ENCODE measurements around the gene GJB5. TPM values are rescaled to one million over a fixed set of nuclear protein-coding genes. Genes with fewer than 3 reads are reported as not detected.
"Not testable (repeated sequence)": the region's sequence is repeated elsewhere in the genome, so short reads cannot be mapped to it uniquely, and the experiment has no call there.

GJB5 gene
- polyA plus RNA-seq, 1 of the 3 experiments (the other 2 are of a cell fraction): not detected

DNA sequence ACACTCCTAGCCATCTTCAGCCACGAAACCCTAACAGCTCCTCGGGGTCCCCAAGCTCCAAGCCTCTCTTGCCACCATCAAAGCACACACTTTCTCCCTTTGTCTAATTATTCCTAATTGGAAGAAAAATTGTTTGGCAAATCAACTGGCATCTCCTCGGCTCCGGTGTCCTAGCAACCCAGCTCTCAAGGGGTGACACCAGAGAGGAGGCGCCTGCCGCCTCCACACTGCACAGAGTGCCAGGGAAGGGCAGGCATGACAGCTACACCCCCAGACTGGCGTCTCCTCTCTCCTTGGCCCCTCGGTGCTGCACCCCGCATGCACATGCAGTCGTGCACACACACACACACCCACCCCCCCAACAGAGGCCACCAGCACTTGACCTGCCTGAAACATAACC, 18.2 kb upstream of the GJB5 start:
- ChIA-PET POLR2A (no interaction called here), CTCF (interaction anchor here (0.9 to 1.2 kb wide), 2 partner anchors 277 to 574 kb away, joined by 3 read pairs; no protein-coding TSS in a partner anchor)
- Histone ChIP-seq H3K9me2 (no peaks in the 10 kb centered on the region), H3K9me3 (no peaks in the 10 kb centered on the region), H3K9ac (no peak overlapping the region), H3F3A (replicated peaks; ENCODE audit: insufficient read depth) (no peaks in the 10 kb centered on the region), H3K4me2 (no peak overlapping the region), H3K27ac (ENCODE audit: low read depth in 2 of 2, low read length in 1 of 2) (no peak overlapping the region), H3K27me3 (ENCODE audit: insufficient read depth) (no peaks in the 10 kb centered on the region), H2AFZ (ENCODE audit: low read depth) (no peak overlapping the region), H3K79me2 (ENCODE audit: insufficient read depth) (no peaks in the 10 kb centered on the region), H4K20me1 (ENCODE audit: insufficient read depth) (no peaks in the 10 kb centered on the region), H3K4me1 (ENCODE audit: control insufficient read depth in 1 of 2, insufficient read depth in 2 of 2, low read depth in 1 of 2, low read length in 1 of 2) (peaks cover 0 to 5% of the 10 kb centered on the region in 2 experiments; a peak in 1 of 4 replicates), H3K36me3 (replicated peaks in 1 of 2; ENCODE audit: control insufficient read depth in 1 of 2, insufficient read depth in 2 of 2, low read length in 1 of 2) (no peaks in the 10 kb centered on the region), H3K4me3 (ENCODE audit: low read depth in 2 of 2, low read length in 1 of 2) (no peak overlapping the region)
- 35% methylated on average over 4 of the region's 10 CpGs for WGBS (ENCODE audit: low lambda C conversion rate)
- TF ChIP-seq SIN3A (IDR thresholded peaks at IDR 0.05; ENCODE audit: borderline replicate concordance, low read depth, low read length): no peak
- TF ChIP-seq, protein P1, sequence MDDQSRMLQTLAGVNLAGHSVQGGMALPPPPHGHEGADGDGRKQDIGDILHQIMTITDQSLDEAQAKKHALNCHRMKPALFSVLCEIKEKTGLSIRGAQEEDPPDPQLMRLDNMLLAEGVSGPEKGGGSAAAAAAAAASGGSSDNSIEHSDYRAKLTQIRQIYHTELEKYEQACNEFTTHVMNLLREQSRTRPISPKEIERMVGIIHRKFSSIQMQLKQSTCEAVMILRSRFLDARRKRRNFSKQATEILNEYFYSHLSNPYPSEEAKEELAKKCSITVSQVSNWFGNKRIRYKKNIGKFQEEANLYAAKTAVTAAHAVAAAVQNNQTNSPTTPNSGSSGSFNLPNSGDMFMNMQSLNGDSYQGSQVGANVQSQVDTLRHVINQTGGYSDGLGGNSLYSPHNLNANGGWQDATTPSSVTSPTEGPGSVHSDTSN (IDR thresholded peaks at IDR 0.05): no peak
- no peak for DNase-seq

DNA sequence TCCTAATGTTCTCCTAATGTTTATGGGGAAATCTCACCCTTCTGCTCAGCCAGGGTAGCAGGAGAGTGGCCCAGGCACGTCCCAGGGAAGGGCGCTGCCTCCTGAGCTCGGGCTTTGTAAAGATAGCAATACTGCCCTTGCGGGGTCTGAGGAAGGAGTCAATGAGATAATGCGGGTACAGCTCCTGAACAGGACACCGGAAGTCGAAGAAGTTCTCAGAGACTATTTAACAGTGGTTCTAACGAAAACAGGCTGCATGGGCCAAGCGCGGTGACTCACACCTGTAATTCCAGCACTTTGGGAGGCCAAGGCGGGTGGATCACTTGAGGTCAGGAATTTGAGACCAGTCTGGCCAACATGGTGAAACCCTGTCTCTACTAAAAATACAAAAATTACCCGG, 17.6 kb upstream of the GJB5 start:
- H3K9me3 ChIP-seq; H3K9ac ChIP-seq; H2AFZ ChIP-seq (ENCODE audit: low read depth); H3K27me3 ChIP-seq (ENCODE audit: insufficient read depth); H4K20me1 ChIP-seq (ENCODE audit: insufficient read depth); H3K9me2 ChIP-seq; H3F3A ChIP-seq (replicated peaks; ENCODE audit: insufficient read depth); H3K27ac ChIP-seq (ENCODE audit: low read depth in 2 of 2, low read length in 1 of 2); H3K4me3 ChIP-seq (ENCODE audit: low read depth in 2 of 2, low read length in 1 of 2); H3K36me3 ChIP-seq (replicated peaks in 1 of 2; ENCODE audit: control insufficient read depth in 1 of 2, insufficient read depth in 2 of 2, low read length in 1 of 2); H3K4me2 ChIP-seq; POLR2A ChIA-PET; H3K4me1 ChIP-seq (ENCODE audit: control insufficient read depth in 1 of 2, insufficient read depth in 2 of 2, low read depth in 1 of 2, low read length in 1 of 2); DNase-seq; H3K79me2 ChIP-seq (ENCODE audit: insufficient read depth): not testable (repeated sequence)
- CTCF ChIA-PET: interaction anchor here (0.9 to 1.2 kb wide), 2 partner anchors 277 to 574 kb away, joined by 3 read pairs; no protein-coding TSS in a partner anchor
- WGBS (ENCODE audit: low lambda C conversion rate): 62% methylated on average over 12 of the region's 12 CpGs

- no peak overlapping the region for H3K4me2 ChIP-seq
- H3K27ac ChIP-seq (ENCODE audit: low read depth in 2 of 2, low read length in 1 of 2): no peak overlapping the region
- no peaks in the 10 kb centered on the region for H3F3A ChIP-seq (replicated peaks; ENCODE audit: insufficient read depth)
- no peak for DNase-seq
- no peaks in the 10 kb centered on the region for H3K9me3 ChIP-seq
- no peak overlapping the region for H3K9ac ChIP-seq
- H2AFZ ChIP-seq (ENCODE audit: low read depth): no peak overlapping the region
- no peaks in the 10 kb centered on the region for H4K20me1 ChIP-seq (ENCODE audit: insufficient read depth)
- POLR2A ChIA-PET: no interaction called here
- H3K79me2 ChIP-seq (ENCODE audit: insufficient read depth): no peaks in the 10 kb centered on the region
- H3K27me3 ChIP-seq (ENCODE audit: insufficient read depth): no peaks in the 10 kb centered on the region
- no peaks in the 10 kb centered on the region for H3K36me3 ChIP-seq (replicated peaks in 1 of 2; ENCODE audit: control insufficient read depth in 1 of 2, insufficient read depth in 2 of 2, low read length in 1 of 2)
- CTCF ChIA-PET: interaction anchor here (0.9 to 2.6 kb wide), 10 partner anchors 9 to 1107 kb away, joined by 3 to 11 read pairs (median 4); no protein-coding TSS in a partner anchor
- H3K4me1 ChIP-seq (ENCODE audit: control insufficient read depth in 1 of 2, insufficient read depth in 2 of 2, low read depth in 1 of 2, low read length in 1 of 2): peaks cover 0 to 8% of the 10 kb centered on the region in 2 experiments; a peak in 1 of 4 replicates
- H3K9me2 ChIP-seq: no peaks in the 10 kb centered on the region
- WGBS (ENCODE audit: low lambda C conversion rate): 52% methylated on average over 2 of the region's 3 CpGs
- no peak overlapping the region for H3K4me3 ChIP-seq (ENCODE audit: low read depth in 2 of 2, low read length in 1 of 2)
- TF ChIP-seq ZBTB33 (IDR thresholded peaks at IDR 0.05; ENCODE audit: borderline replicate concordance, low read depth): no peak
- no peak for TF ChIP-seq FOSL2 (IDR thresholded peaks at IDR 0.05; ENCODE audit: borderline replicate concordance, low read depth)
- TF ChIP-seq MAX (IDR thresholded peaks at IDR 0.05; ENCODE audit: low read depth): no peak
- no peak for TF ChIP-seq GATA2 (CRISPR knock-in tag; IDR thresholded peaks at IDR 0.05)
- TF ChIP-seq RCOR1 (IDR thresholded peaks at IDR 0.05; ENCODE audit: low read length): no peak
- TF ChIP-seq USF1 (IDR thresholded peaks at IDR 0.05; ENCODE audit: borderline replicate concordance, low read depth): no peak
- no peak for TF ChIP-seq MXI1 (IDR thresholded peaks at IDR 0.05; ENCODE audit: low read depth, low read length)
- no peak for TF ChIP-seq SMC3 (IDR thresholded peaks at IDR 0.05; ENCODE audit: low read depth, low read length)
- TF ChIP-seq RXRA (IDR thresholded peaks at IDR 0.05; ENCODE audit: borderline replicate concordance, low read depth): no peak
- TF ChIP-seq TAF1 (IDR thresholded peaks at IDR 0.05; ENCODE audit: borderline replicate concordance, low read depth, low read length): no peak
- TF ChIP-seq USF2 (IDR thresholded peaks at IDR 0.05; ENCODE audit: borderline replicate concordance, low read depth, low read length): no peak
- TF ChIP-seq EP300 (IDR thresholded peaks at IDR 0.05; ENCODE audit: borderline replicate concordance in 1 of 2, low read depth in 1 of 2, low read length in 1 of 2): no peak
- no peak for TF ChIP-seq MEF2A (IDR thresholded peaks at IDR 0.05; ENCODE audit: borderline replicate concordance, low read depth)
- TF ChIP-seq RFX5 (IDR thresholded peaks at IDR 0.05; ENCODE audit: low read length): no peak
- no peak for TF ChIP-seq NFIC (IDR thresholded peaks at IDR 0.05; ENCODE audit: borderline replicate concordance)
- no peak for TF ChIP-seq GABPA (IDR thresholded peaks at IDR 0.05; ENCODE audit: low read depth)
Observed at GRCh38 chr1:34739613-34740012, 15.2 kb upstream of the GJB5 start.

Measured in SK-N-SH (cell line).